Measurements from ENCODE around the gene MAGI2.

DNA sequence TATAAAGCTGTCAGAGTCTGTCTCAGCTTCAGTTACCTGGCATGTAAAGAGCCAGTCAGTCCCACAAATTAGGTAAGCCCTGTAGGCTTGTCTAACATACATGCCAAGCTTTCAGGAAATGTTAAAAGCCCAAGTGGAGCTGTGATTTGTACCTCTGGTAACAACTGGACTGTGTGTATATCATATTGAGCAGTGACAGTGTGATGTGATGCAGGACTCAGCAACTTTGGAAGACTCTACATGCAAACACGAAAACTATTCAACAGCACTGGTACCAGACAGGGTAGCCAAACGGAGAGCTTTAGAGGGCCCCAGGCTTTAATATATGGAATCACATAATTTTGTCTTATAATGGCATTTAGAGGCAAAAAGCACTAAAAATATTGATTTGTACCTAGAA is 1066.9 kb downstream of the MAGI2 start:
- TF ChIP-seq, protein P1, sequence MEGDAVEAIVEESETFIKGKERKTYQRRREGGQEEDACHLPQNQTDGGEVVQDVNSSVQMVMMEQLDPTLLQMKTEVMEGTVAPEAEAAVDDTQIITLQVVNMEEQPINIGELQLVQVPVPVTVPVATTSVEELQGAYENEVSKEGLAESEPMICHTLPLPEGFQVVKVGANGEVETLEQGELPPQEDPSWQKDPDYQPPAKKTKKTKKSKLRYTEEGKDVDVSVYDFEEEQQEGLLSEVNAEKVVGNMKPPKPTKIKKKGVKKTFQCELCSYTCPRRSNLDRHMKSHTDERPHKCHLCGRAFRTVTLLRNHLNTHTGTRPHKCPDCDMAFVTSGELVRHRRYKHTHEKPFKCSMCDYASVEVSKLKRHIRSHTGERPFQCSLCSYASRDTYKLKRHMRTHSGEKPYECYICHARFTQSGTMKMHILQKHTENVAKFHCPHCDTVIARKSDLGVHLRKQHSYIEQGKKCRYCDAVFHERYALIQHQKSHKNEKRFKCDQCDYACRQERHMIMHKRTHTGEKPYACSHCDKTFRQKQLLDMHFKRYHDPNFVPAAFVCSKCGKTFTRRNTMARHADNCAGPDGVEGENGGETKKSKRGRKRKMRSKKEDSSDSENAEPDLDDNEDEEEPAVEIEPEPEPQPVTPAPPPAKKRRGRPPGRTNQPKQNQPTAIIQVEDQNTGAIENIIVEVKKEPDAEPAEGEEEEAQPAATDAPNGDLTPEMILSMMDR (IDR thresholded peaks at IDR 0.05; ENCODE audit: insufficient read depth, low read depth, low read length), result no peak
- no peak for TF ChIP-seq EZH2 (IDR thresholded peaks at IDR 0.05; ENCODE audit: insufficient read depth, low read length)

Measured in astrocyte (in vitro differentiated cells and primary cell).